ENCODE results near the gene BRSK2.

Gene BRSK2

DNA sequence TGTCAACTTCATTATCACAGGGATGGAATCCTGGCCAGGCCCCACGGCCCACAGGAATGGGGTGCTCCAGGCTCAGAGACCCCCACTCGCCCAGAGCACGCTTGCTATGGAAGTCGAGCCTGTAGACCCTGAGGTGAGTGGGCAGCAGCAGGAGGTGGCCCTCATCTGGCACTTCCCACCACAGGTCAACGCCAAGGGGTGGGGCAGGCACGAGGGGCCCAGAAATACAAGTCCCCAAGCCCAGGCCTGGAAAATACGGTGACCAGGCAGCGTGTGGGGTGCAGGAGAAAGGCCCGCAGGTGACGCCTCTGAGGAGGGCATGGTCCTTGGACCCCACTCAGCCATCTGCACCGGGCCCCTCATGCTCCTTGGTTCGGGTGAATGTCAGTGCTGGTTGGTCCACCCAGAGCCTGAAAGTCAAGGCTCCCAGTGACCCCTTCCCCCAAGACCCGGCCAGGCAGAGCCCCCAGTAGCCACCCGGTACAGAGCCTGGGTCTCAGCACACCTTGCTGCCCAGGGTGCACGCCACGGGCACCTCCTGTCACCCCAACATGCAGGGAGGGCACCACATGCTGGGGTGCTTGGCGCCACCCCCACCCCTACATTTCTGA is 94.4 kb downstream of the BRSK2 start:
- DNase-seq: no peak

DNA sequence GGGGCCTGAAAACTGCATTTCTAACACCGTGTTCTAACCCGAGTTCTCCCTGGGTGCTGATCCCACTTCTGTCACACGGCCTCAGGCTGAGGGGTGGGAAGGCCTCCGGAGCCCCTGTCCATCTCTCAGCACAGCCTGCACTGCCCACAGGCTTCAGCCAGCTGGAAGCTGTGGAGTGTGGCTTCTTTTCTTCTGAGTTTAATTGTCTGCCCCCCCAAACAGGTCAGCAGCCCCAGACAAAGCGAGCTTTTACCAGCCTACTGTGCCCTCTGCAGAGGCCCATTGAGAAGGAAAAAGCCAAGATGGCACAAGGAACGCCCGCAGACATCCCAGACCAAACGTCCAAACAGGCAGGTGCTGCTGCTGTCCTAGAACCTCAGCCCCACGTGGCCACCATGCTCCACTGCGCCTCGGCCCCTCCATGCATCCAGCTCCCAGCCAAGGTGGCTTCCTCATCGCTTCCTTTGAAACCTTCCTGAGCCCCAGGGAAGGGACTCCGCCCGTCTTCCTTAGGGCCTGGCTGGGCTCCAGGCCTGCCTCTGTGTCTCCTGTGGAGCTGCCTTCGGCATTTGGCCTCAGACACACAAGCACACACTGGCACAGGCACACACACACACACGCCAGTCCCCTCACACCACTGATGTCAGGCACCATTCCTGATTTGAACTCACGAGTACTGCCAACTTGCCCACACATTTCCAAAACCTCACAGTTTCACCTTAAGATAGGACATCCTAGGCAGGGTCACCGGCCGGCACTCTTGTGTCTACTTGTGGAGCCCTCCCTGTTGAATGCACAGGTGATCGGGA is 95.2 kb downstream of the BRSK2 start:
- no peak for DNase-seq

DNA sequence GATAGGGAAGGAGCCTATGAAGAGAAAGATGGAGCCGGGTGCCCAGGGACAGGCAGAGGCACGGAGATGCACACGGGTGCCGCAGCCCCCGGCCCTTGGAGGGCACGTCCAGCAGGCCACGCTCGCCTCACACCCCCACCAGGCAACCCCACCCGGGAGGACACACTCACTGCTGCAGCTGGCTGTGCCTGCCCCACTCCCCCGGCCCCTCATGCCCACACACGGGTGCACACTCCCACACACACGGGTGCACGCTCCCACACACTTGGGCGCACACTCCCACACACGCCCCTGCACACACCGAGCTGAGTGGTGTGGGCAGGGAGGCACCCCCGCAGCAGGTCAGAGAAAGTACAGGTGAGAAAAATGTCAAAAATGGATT is 95.8 kb downstream of the BRSK2 start:
- DNase-seq: no peak

DNA sequence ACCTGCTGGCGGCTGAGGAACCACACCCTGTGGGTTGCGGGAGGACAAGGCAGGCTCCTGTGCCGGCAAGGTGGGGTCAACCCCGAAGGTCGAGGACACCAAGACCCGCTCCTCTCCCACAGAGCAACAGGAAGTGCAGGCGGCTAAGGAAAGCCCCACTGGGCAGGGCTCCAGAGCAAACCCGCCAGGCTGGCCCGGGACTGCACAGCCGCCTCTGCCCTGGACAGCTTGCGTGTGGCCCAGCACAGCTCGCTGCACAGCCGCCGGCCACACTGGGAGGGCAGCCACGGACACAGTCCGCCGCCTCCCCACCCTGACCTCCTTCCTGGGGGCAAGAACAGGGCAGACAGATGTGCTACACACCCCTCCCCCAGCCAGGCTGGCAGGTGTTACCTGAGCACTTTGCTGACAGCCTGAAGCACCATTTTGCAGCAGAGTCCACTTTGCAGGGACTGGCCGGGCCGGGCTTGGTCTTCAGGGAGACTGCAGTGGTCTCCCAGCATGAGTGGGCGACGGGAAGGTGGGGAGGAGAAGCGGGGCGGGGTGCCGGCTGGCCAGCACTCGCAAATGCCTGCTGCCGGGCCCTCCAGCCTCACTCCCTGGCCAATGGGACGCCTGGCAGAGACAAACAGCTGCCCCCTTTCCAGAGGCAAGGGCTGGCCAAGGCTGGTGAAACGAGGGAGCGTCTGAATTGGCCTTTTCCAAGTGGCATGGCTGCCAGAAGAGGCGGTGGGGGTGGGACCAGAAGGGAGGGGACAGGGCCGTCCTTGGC is 96.5 kb downstream of the BRSK2 start, which contains the start of gene MOB2:
Gene MOB2 (minus strand): TSS at position 726 of the 772 bp plus-strand sequence. CDS start 223 bp downstream, at position 503.
- no peak for DNase-seq

DNA sequence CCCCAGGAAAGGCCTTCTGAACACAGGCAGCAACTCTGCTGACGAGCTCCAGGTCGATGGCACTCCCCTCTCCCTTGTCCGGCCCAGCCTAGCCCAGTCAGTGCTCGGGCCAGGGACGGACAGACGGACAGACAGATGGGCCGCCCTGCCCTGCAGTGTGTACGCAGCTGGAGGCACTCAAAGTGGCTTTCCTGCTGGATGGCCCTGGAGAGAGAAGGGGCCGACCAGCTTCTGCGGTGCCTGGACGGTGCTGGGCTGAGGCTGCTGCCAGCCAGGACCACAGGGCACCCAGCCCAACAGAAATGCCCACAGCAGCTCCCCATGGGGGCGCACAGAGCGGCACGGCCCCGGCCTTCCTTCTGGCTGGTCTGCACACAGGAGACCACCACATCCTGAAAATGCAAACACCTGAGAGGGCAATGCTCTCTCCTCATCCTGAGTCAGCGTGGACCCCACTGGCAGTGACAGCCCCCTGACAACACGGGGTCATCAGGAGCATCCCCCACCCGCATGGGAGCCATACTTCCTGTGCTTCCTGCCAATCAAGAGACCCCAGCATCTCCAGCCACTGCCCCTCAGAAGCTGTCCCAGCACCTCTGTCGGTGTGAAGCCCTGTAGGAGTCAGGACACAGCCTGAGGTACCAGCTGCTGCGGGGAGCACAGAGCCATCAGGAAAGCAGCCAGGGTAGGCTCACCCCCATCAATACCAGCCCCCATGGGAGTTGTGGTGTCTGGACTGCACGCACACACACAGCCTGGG is 97.5 kb downstream of the BRSK2 start:
- DNase-seq: no peak

DNA sequence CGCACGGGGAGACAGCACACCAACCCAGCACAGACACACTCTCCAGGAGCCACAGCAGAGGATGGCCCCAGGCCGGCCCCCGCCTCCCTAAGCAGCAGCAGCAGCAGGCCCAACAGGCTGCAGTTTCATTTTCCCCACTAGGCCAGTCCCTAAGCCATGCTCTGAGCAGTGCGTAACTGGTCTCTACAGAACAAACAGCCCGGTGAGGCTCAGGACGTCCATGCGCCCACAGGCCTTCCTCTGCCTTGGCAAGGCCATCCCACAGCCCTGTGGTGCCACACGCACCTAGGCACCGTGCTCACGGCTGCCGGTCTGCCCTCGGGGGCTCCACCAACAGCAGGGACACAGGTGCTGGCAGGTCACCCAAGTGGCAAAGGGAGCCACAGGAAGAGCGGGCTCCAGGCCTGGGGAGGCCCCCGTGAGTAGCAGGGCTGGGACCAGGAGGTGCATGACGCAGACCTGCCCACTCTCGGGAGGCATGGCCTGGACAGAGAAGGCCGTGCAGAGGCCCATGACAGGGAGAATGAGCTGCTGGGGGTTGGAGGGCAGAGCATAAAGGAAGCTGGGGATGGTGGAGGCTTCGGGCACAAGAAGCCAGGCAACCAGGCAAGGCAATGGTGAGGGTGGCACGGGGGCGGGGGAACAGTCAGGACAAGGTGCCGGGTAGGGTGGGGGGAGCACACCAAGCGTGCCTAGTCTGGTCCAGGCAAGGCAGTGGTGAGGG is 98.3 kb downstream of the BRSK2 start:
- DNase-seq: no peak

DNA sequence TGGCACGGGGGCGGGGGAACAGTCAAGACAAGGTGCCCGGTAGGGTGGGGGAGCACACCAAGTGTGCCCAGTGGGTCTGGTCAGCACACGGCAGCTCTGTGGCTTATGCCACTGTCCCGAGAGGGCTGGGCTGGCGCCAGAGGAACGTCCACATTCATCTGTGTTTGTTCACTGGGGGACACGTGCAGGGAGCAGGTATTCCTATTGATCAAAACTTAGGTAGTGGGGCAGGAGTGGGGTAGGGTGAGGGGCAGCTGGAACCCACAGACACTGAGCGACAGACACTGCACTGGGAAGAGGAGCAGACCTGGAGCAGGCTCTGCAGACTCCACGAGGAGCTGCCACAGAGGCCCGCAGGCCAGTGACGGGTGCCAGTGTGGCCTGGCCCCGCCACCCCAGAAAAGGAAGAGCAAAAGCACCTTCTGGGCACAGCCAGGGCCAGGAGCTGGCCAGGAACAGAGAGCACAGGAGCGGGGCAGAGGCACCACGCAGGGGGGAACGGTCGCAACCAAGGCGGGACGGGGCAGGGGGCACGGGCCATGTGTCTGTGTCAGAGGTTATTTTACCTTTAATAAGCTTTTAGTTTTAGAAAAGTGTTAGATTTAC is 98.9 kb downstream of the BRSK2 start:
- DNase-seq: no peak

DNA sequence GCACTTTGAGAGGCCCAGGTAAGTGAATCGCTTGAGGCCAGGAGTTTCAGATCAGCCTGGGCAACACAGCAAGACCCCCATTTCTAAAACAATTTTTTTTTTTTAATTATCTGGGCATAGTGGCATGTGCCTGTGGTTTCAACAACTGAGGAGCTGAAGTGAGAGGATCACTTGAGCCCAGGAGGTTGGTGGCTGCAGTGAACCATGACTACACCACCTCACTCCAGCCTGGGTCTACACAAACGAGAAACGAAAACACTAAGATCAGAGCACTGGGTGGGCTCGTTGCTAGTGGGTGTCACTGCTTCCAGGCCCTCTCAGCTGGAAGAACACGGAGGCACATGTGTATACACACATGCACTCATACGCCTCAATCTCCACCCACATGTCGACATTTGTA is 100.9 kb downstream of the BRSK2 start:
- DNase-seq: no peak

DNA sequence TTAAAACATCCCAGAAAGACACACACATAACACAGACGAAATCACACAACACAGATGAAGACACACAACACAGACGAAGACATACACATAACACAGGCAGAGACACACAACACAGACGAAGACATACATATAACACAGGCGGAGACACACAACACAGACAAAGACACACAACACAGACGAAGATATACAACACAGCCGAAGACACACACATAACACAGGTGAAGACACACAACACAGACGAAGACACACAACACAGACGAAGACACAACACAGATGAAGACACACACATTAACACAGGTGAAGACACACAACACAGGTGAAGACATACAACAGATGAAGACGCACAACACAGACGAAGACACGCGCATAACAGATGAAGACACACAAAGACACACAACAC is 101.6 kb downstream of the BRSK2 start:
- DNase-seq: no peak

DNA sequence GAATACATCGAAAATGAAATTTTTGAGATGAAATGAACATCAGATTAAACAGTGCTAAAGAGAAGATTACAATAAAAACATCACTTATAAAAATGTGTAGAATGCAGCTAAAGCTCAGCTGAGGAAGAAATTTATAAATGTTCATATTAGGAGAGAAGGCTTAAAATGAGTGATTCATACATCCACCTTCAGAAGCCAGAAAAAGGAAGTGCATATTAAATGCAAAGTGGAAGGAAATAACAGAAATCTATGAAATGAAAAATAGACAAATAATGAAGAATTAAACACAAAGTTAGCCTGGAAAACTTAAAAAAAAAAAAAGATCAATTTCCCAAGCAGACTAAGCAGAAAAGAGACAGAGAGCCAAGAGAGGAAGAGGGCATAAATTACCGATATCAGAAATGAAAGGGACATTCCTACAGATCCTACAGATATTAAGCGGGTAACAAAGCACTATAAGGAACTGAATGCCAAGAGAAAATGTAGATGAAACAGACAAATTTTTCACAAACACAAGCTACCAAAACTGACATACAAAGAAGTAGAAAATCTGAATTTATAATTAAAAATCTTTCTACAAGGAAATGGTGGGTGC is 104.0 kb downstream of the BRSK2 start:
- no peak for DNase-seq

DNA sequence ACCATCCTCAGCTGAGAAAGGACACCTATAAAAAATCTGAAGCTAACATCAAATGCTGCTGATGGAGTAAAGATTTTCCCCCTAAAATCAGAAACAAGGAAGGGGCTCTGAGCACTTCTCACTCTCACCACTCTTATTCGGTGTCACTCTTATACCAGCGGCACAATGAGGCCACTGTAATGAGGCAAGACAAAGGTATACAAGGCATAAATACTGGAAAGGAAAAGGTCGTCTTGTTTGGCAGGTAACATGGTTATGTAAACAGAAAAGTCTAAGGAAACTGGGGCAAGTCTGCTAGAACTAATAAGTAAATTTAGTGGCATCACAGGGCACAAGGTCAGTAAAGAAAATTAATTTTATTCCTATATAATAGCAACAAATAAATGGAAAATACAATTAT is 104.9 kb downstream of the BRSK2 start:
- no peak for DNase-seq

DNA sequence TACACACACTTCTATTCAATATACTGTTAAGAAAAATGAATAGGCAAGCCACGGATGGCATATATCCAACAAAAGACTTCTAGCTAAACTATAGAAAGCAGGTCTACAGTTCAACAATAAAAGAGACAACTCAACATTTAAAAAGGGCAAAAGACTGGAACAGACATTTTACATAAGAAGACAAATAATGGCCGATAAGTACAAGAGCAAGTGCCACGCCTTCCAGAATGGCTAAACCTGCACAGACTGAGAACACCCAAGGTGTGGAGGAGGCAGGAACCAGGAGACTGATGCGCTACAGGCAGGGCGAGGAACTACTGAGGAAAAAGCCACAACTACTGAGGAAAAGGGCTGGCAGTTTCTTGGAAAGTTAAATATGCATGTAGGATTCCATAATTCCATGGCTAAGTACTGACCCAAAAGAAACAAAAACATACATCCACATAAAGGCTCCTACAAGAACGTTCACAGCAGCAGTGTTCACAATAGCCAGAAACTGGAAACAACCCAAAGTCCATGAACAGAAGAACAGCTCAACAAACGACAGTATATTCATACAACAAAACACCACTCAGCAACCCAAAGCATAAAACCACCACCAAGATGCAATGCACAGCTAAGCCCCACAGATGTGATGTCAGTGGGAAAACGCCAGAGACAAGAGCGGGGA is 106.5 kb downstream of the BRSK2 start:
- no peak for DNase-seq

DNA sequence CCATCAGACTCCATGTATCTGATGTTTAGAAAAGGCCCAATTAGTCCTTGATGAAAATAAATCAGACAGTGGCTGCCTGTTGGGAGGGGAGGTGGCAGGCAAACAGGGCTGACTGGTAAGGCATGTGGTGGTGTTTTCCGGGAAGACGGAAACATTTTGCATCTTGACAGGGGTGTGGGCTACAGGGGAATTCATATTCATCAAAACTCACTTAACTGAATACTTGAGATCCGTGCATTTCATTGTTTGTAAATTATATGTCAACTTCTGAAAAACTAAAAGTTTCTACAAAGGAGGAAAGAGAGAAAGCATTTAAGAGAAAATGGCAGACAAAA is 107.0 kb downstream of the BRSK2 start:
- no peak for DNase-seq

DNA sequence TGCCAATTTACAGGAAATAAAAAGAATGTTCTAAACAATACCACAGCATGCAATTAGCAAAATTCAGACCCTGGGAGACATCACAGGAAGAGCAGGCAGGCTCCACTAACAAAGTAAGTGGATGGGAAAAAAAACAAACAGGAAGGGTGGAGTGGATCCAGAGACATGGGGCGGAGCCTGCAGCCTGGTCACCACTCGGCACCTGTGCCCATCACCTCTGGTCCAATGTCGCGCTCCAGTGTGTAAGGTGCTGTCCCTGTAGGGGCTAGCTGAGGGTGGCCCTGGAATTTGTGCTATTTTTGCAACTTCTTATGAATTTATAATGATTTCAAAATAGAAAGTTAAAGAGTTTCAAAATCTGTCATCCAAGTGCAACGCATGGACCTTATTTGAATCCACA is 107.9 kb downstream of the BRSK2 start:
- no peak for DNase-seq

DNA sequence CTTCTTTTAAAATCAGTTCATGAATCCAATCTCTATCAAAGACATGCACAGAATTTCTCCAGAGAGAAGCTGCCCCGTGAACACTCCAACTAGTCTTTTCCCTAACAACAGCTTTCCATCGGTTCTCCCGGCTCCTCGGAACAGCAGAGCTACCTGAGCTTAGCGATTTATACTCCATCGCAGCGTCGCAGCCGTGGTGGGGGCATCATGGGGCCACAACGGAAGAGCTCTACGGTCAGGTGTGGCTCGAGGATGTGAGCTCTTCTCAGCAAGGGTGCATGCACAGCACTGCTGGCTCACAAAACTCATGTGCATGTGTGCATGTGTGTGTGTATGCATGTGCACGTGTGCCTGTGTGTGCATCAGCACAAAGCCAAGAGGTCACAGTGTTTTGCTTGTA is 108.5 kb downstream of the BRSK2 start:
- no peak for DNase-seq

DNA sequence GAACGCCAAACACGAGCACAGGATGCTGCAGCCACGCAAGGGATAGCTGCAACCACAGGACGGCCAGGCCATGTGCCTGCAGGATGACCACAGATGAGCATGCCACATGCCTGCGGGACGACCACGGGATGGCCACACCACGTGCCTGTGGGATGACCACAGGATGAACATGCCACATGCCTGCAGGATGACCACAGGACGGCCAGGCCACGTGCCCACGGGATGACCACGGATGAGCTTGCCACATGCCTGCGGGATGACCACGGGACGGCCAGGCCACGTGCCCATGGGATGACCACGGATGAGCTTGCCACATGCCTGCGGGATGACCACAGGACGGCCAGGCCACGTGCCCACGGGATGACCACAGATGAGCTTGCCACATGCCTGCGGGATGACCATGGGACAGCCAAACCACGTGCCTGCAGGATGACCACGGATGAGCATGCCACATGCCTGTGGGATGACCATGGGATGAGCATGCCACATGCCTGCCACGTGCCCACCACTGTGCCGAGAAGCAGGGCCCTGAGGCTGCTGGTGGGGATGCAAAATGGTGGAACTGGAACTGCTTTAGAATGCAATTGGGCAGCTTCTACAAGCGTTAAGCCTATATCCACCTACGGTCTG is 109.6 kb downstream of the BRSK2 start:
- DNase-seq: no peak

DNA sequence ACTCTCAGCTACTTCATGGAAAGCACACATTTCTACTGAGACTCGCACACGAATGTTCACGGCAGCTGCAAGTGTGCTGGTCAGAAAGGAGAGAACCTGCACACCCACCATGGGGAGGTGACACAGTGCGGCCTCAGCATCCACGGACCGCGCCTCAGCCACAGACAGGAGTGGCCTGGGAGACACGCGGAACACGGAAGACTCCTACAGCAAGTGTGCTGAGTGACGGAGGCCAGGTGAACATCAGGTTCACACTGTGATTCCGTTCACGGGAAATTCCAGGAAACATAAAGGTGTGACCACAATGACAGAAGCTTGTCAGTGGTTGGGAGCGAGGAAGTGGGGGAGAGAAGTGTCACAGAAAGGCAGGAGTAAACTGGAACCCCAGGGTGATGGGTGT is 110.2 kb downstream of the BRSK2 start:
- DNase-seq: no peak

DNA sequence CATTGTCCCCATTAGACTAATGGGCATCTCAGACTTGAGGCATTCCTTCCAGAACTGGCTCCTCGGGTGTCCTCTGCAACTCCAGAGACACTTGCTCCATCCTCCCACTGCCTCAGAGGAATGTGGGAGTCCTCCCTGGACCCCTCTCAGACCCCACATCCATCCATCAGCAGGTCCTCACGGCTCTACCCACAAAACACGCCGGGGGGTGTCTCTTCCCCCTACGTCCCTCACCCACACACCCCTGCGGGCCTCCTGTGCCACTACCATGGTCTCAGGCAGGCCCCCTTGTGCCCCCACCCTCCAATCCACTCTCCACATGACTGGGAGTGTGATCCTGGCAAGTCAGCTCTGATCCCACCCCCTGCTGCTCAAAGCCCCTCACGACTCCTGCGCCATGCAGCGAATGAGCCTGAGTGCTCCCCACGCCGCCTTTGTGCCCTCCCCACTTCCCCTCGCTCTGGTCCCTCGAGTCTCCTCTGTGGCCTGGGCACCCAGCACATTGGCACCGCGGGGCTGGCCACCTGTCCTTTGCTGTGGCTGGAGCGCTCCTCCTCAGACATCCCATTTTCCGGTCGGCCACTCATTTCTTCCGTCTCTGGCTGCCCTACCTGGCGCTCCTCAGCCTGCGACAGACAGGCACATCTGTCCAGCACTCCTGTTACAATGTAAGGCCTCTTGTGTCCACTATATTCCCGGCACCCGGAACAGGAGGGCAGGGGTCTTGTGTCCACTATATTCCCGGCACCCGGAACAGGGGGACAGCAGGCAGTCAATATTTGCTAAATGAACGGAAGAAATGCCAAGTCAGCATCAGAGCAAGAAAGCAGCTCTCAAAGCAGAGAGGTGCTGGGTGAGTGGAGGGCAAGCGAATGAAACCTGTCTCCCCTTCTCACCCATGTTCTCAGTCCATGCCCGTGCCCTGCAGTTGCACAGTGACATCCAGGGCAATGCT is 111.0 kb downstream of the BRSK2 start:
- DNase-seq: no peak

DNA sequence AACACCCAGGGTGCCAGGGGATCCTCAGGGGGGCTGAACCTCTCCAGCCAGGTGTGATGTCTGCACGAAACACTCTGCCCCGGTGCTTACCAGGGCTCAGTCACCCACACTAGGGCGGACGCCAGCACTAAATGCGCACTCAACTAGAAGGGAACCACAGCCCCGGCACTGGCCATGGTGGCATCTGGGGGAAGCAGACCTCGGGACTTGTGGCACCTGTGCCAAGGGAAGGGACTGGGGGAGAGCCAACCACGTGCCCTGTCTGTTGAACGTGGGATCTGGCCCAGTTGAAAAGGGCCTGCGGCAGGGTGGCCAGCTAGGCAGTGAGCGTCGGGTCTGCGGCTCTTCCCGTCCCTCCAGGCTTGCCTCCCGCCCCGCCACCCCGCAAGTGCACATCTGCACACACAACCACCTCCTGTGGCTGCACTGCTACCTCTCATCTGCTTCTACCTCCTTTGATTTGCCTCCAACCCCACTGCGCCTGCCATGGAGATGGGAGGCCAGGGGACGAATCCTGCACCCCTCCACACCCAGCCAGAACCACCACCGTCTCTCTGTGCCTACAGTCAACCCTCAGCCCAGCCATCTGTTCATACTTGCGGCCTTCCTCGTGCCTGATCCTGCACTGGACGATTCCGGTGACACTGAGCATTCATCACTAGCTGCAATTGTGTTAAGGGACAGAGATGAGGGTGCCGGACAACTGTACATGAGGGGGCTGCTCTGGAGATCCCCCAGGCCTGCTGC is 111.9 kb downstream of the BRSK2 start:
- no peak for DNase-seq
